H1 (cell line): ENCODE measurements around the gene ASPRV1. TPM values are rescaled to one million over a fixed set of nuclear protein-coding genes. Genes with fewer than 3 reads are reported as not detected.

Source experiments
- CTCF ChIA-PET: fragments of 300-600 bp; sonication (Branson Sonifier 250); formaldehyde crosslinking; loops from one replicate; lab custom pipeline; 2021; ENCODE audit not compliant: partially characterized antibody; lab: Charles Lee
- POLR2A ChIA-PET: fragments of 300-600 bp; sonication (Branson Sonifier 250); formaldehyde crosslinking; loops from one replicate; lab custom pipeline; 2021; ENCODE audit warnings: inconsistent platforms; ENCODE audit not compliant: partially characterized antibody; lab: Charles Lee
- DNase-seq, 2 experiments: peaks; one replicate each; pipeline versions ENCODE4 v3.0.0 to v3.0.0-alpha.2; 2010 to 2022; ENCODE audit warnings: low spot score in 2 of 2, low read depth in 1 of 2, mixed read lengths in 1 of 2
- FAIRE-seq: peaks from 2 replicates; lab custom pipeline; 2011; peaks lifted over from hg19 to GRCh38; lab: Jason Lieb, UNC
- H2AFZ ChIP-seq: 2 replicates; pipeline ENCODE4 v1.8.1; 2012; ENCODE audit warnings: low read length, inconsistent platforms
- H2AK5ac ChIP-seq: 2 replicates; pipeline ENCODE4 v1.6.1; 2013; ENCODE audit warnings: low read depth, low read length
- H2BK120ac ChIP-seq: replicated peaks from 2 replicates; pipeline ENCODE3; 2013; ENCODE audit warnings: low read depth, low read length, inconsistent platforms
- H2BK12ac ChIP-seq: 2 replicates; pipeline ENCODE4 v1.6.1; 2013; ENCODE audit warnings: low read depth, low read length
- H2BK15ac ChIP-seq: 2 replicates; pipeline ENCODE4 v1.6.1; 2013; ENCODE audit warnings: low read length
- H2BK20ac ChIP-seq: 2 replicates; pipeline ENCODE4 v1.6.1; 2013; ENCODE audit warnings: low read length
- H2BK5ac ChIP-seq: 2 replicates; pipeline ENCODE4 v1.6.1; 2013; ENCODE audit warnings: low read depth, low read length
- H3K14ac ChIP-seq: 2 replicates; pipeline ENCODE4 v1.6.1; 2013; ENCODE audit warnings: inconsistent platforms; ENCODE audit not compliant: insufficient read length
- H3K18ac ChIP-seq: 2 replicates; pipeline ENCODE4 v1.6.1; 2013; ENCODE audit warnings: low read length; ENCODE audit errors: extremely low read depth
- H3K23ac ChIP-seq: 2 replicates; pipeline ENCODE4 v1.6.1; 2013; ENCODE audit warnings: inconsistent platforms; ENCODE audit not compliant: insufficient read length
- H3K23me2 ChIP-seq: 2 replicates; pipeline ENCODE4 v1.6.1; 2013; ENCODE audit warnings: low read depth, low read length
- H3K27ac ChIP-seq: 2 replicates; pipeline ENCODE4 v1.6.1; 2011; ENCODE audit warnings: low read depth, low read length, inconsistent platforms
- H3K27me3 ChIP-seq, 4 experiments: replicated peaks in 1 of 4; 1 replicate in 1 of 4; 2 replicates in 3 of 4; pipeline versions ENCODE4 v1.6.1 to v1.8.1; 2011 to 2013; ENCODE audit warnings: low read length in 3 of 4, mild to moderate bottlenecking in 3 of 4, inconsistent platforms in 2 of 4, mixed read lengths in 2 of 4, moderate library complexity in 1 of 4; ENCODE audit not compliant: control insufficient read depth in 3 of 4, insufficient read depth in 3 of 4; ENCODE audit errors: extremely low read depth in 1 of 4
- H3K36me3 ChIP-seq, 4 experiments: 2 replicates each; pipeline versions ENCODE4 v1.6.1 to v1.8.1; 2011 to 2013; ENCODE audit warnings: mild to moderate bottlenecking in 4 of 4, low read length in 3 of 4, moderate library complexity in 2 of 4, control low read depth in 1 of 4, inconsistent platforms in 1 of 4; ENCODE audit not compliant: insufficient read depth in 4 of 4, control insufficient read depth in 2 of 4
- H3K4ac ChIP-seq: replicated peaks from 2 replicates; pipeline ENCODE3; 2013; ENCODE audit warnings: low read length, low read depth, mixed read lengths, inconsistent platforms; ENCODE audit not compliant: insufficient read length
- H3K4me1 ChIP-seq, 4 experiments: replicated peaks in 1 of 4; 1 replicate in 1 of 4; 2 replicates in 3 of 4; pipeline versions ENCODE4 v1.6.1 to v1.8.1; 2011 to 2013; ENCODE audit warnings: low read length in 3 of 4, inconsistent platforms in 2 of 4, mixed read lengths in 1 of 4; ENCODE audit not compliant: insufficient read depth in 4 of 4, control insufficient read depth in 3 of 4
- H3K4me2 ChIP-seq, 2 experiments: 2 replicates each; pipeline versions ENCODE4 v1.6.1 to v1.8.1; 2011 to 2013; ENCODE audit warnings: low read depth in 2 of 2, low read length in 2 of 2, control low read depth in 1 of 2, inconsistent platforms in 1 of 2, mild to moderate bottlenecking in 1 of 2; ENCODE audit not compliant: insufficient read depth in 1 of 2
- H3K4me3 ChIP-seq, 4 experiments: fragments of 200-600, 300-600 bp in 1 of 4; sonication (generic), shearing (Covaris generic), sonication (Bioruptor Twin) in 1 of 4; 2 replicates each; pipeline versions ENCODE4 v1.5.1 to v1.8.1; 2011 to 2016; ENCODE audit warnings: low read length in 4 of 4, low read depth in 3 of 4, control low read depth in 2 of 4, inconsistent platforms in 2 of 4, mild to moderate bottlenecking in 2 of 4, mixed read lengths in 1 of 4, moderate library complexity in 1 of 4; ENCODE audit not compliant: insufficient read depth in 2 of 4; ENCODE audit errors: extremely low read depth in 1 of 4
- H3K56ac ChIP-seq: replicated peaks from 2 replicates; pipeline ENCODE3; 2013; ENCODE audit warnings: low read depth, mild to moderate bottlenecking, mixed read lengths, low read length, inconsistent platforms; ENCODE audit not compliant: insufficient read length
- H3K79me1 ChIP-seq: 2 replicates; pipeline ENCODE4 v1.6.1; 2013; ENCODE audit warnings: low read depth, low read length, control low read depth
- H3K79me2 ChIP-seq, 2 experiments: 2 replicates each; pipeline versions ENCODE4 v1.6.1 to v1.8.1; 2012 to 2013; ENCODE audit warnings: low read length in 2 of 2, mild to moderate bottlenecking in 2 of 2, inconsistent platforms in 1 of 2; ENCODE audit not compliant: insufficient read depth in 2 of 2, control insufficient read depth in 1 of 2
- H3K9ac ChIP-seq, 4 experiments: replicated peaks in 1 of 4; 1 replicate in 1 of 4; 2 replicates in 3 of 4; pipeline versions ENCODE4 v1.6.1 to v1.8.1; 2011 to 2013; ENCODE audit warnings: low read depth in 3 of 4, low read length in 3 of 4, control low read depth in 2 of 4, mild to moderate bottlenecking in 2 of 4, moderate library complexity in 2 of 4, inconsistent platforms in 1 of 4; ENCODE audit errors: extremely low read depth in 1 of 4
- H3K9me3 ChIP-seq, 2 experiments: 2 replicates each; pipeline versions ENCODE4 v1.6.1 to v1.8.1; 2012 to 2013; ENCODE audit warnings: mild to moderate bottlenecking in 2 of 2, moderate library complexity in 2 of 2, control low read depth in 1 of 2, inconsistent platforms in 1 of 2, low read depth in 1 of 2, low read length in 1 of 2, mixed read lengths in 1 of 2; ENCODE audit not compliant: insufficient read depth in 2 of 2
- H4K20me1 ChIP-seq, 2 experiments: replicated peaks in 1 of 2; 2 replicates each; pipeline versions ENCODE3 to v1.8.1; 2011 to 2013; ENCODE audit warnings: inconsistent platforms in 2 of 2, low read length in 2 of 2, mild to moderate bottlenecking in 1 of 2; ENCODE audit not compliant: insufficient read depth in 2 of 2, control insufficient read depth in 1 of 2
- H4K5ac ChIP-seq: 2 replicates; pipeline ENCODE4 v1.6.1; 2013; ENCODE audit warnings: low read length, low read depth, mixed read lengths, inconsistent platforms; ENCODE audit not compliant: insufficient read length
- H4K8ac ChIP-seq: 2 replicates; pipeline ENCODE4 v1.8.0; 2013; ENCODE audit warnings: mild to moderate bottlenecking, moderate library complexity, low read length, inconsistent platforms; ENCODE audit not compliant: insufficient read depth; ENCODE audit errors: extremely low read depth
- H4K91ac ChIP-seq: replicated peaks from 2 replicates; pipeline ENCODE3; 2013; ENCODE audit warnings: low read length, mixed read lengths, inconsistent platforms; ENCODE audit not compliant: insufficient read length
- BRCA1 ChIP-seq: IDR thresholded peaks from 2 replicates; pipeline ENCODE4 v1.6.1; 2012; ENCODE audit warnings: low read depth, low read length, improper control_type of control experiment
- CEBPB ChIP-seq: IDR thresholded peaks from 2 replicates; pipeline ENCODE4 v1.6.1; 2012; ENCODE audit warnings: low read depth, low read length
- CTBP2 ChIP-seq: IDR thresholded peaks from 2 replicates; pipeline ENCODE4 v1.7.0; 2011; ENCODE audit warnings: borderline replicate concordance, mild to moderate bottlenecking, moderate library complexity, mixed read lengths, low read length; ENCODE audit not compliant: insufficient read depth, insufficient read length
- GTF2F1 ChIP-seq: IDR thresholded peaks from 2 replicates; pipeline ENCODE4 v1.6.1; 2012; ENCODE audit warnings: low read depth, low read length, improper control_type of control experiment, borderline replicate concordance
- NRF1 ChIP-seq: IDR thresholded peaks from 2 replicates; pipeline ENCODE4 v1.6.1; 2011; ENCODE audit warnings: mild to moderate bottlenecking, low read depth, low read length, improper control_type of control experiment
- POU5F1 ChIP-seq: IDR thresholded peaks from 2 replicates; pipeline ENCODE4 v1.6.1; 2011; ENCODE audit warnings: low read depth, mild to moderate bottlenecking, low read length, moderate library complexity
- RXRA ChIP-seq: IDR thresholded peaks from 2 replicates; pipeline ENCODE4 v1.6.1; 2011; ENCODE audit warnings: low read depth, mild to moderate bottlenecking, low read length, moderate library complexity; ENCODE audit not compliant: insufficient read depth
- SIRT6 ChIP-seq: IDR thresholded peaks from one replicate; pipeline ENCODE4 v1.7.1; 2012; ENCODE audit warnings: low read length, inconsistent platforms
- SIX5 ChIP-seq: IDR thresholded peaks from 2 replicates; pipeline ENCODE4 v1.6.1; 2011; ENCODE audit warnings: mild to moderate bottlenecking, low read depth, low read length
- SP4 ChIP-seq: IDR thresholded peaks from 2 replicates; pipeline ENCODE4 v1.6.1; 2012; ENCODE audit warnings: low read length, inconsistent platforms
- USF2 ChIP-seq: IDR thresholded peaks from 2 replicates; pipeline ENCODE4 v1.6.1; 2011; ENCODE audit warnings: low read length, improper control_type of control experiment
- WGBS, 2 experiments: shearing (Covaris generic) in 1 of 2; methylation state at CpG; one replicate each; pipeline versions ENCODE4 v1.1.6 to v1.1.7; 2013 to 2015; ENCODE audit warnings: low lambda C conversion rate in 2 of 2, mixed read lengths in 2 of 2, inconsistent platforms in 1 of 2, low coverage in 1 of 2, missing lambda C conversion rate in 1 of 2; ENCODE audit not compliant: insufficient replicate concordance in 2 of 2, insufficient coverage in 1 of 2, insufficient read length in 1 of 2; ENCODE audit errors: extremely low coverage in 1 of 2, missing lambda C conversion rate in 1 of 2; 5-methylcytosine and 5-hydroxymethylcytosine counted together
- polyA plus RNA-seq, 7 experiments: library from polyadenylated mRNA; depleted of rRNA in 3 of 7; stranded (reverse) in 5 of 7; unstranded in 2 of 7; fragments of >200 nt in 5 of 7; fragments of 200-250 nt in 2 of 7; gene quantifications; 1 replicate in 5 of 7; 2 replicates in 1 of 7; 4 replicates in 1 of 7; pipeline versions ENCODE4 v1.2.1 to v1.2.3, GENCODE V29; 2011 to 2013; ENCODE audit warnings: missing spikeins in 2 of 7, mixed read lengths in 2 of 7
- total RNA-seq: library from RNA; stranded (reverse); fragmentation: NEBNext Ultra II Directional; extraction: Animal tissue kit (Norgen Biotek cat#: 25700); gene quantifications from 2 replicates; pipeline ENCODE4 v1.2.1, GENCODE V29; 2021

ASPRV1 gene
- total and polyA plus RNA-seq, 2 of the 8 experiments (the other 6 are each of a cell fraction or from before 2014, with no cell fraction given): 0.59 to 0.95 TPM

- FAIRE-seq (no peak), DNase-seq (no peak)
- WGBS, 2 experiments: 87% methylated on average over 8 of the region's 8 CpGs; no CpG with 5 or more reads in 1 of the 2 experiments
- no peak overlapping the region for H2BK20ac ChIP-seq
- no peaks in the 10 kb centered on the region for H3K79me1 ChIP-seq
- H3K23me2 ChIP-seq: no peaks in the 10 kb centered on the region
- no peak overlapping the region for H2BK5ac ChIP-seq
- no peak overlapping the region for H3K4me3 ChIP-seq
- H3K36me3 ChIP-seq: no peaks in the 10 kb centered on the region
- H2AFZ ChIP-seq: no peak overlapping the region
- H4K91ac ChIP-seq: no peak overlapping the region
- H3K4me1 ChIP-seq: peaks cover 0 to 3% (median 0%) of the 10 kb centered on the region in 4 experiments; a peak in 1 of 7 replicates
- H3K4ac ChIP-seq: no peak overlapping the region
- no peaks in the 10 kb centered on the region for H3K79me2 ChIP-seq
- H3K14ac ChIP-seq: no peak overlapping the region
- H3K56ac ChIP-seq: no peak overlapping the region
- no peak overlapping the region for H2BK15ac ChIP-seq
- no peak overlapping the region for H3K4me2 ChIP-seq
- no peak overlapping the region for H2BK12ac ChIP-seq
- H3K9me3 ChIP-seq: no peaks in the 10 kb centered on the region
- POLR2A ChIA-PET: interaction anchor here (0.9 kb wide), 1 partner anchor 32 kb away, joined by 3 read pairs; no protein-coding TSS in a partner anchor
- H2BK120ac ChIP-seq: no peak overlapping the region
- H3K23ac ChIP-seq: no peak overlapping the region
- no peak overlapping the region for H4K5ac ChIP-seq
- no peak overlapping the region for H3K9ac ChIP-seq
- H3K27ac ChIP-seq: no peak overlapping the region
- no peaks in the 10 kb centered on the region for H4K20me1 ChIP-seq
- H2AK5ac ChIP-seq: no peak overlapping the region
- H3K18ac ChIP-seq: no peak overlapping the region
- H4K8ac ChIP-seq: no peak overlapping the region; the same call in 1 of the 2 replicates
- CTCF ChIA-PET: interaction anchor here (0.6 to 2.7 kb wide), 9 partner anchors 9 to 1686 kb away, joined by 3 to 10 read pairs (median 4); partner anchors contain the start of gene MXD1
- no peaks in the 10 kb centered on the region; a peak in 1 of 7 replicates for H3K27me3 ChIP-seq
- TF ChIP-seq CTBP2: no peak
- no peak for TF ChIP-seq SIRT6
- TF ChIP-seq GTF2F1: no peak
- TF ChIP-seq CEBPB: no peak
- TF ChIP-seq RXRA: no peak
- TF ChIP-seq USF2: no peak
- no peak for TF ChIP-seq NRF1
- no peak for TF ChIP-seq BRCA1
- TF ChIP-seq POU5F1: no peak
- TF ChIP-seq SP4: no peak
- TF ChIP-seq SIX5: no peak
Observed at GRCh38 chr2:69945941-69946340, 15.5 kb downstream of the ASPRV1 start.
